AG04449 (cell line): Measurements from ENCODE around the gene ADGRV1.

Source experiments
- CTCF ChIA-PET: fragments of 350-600 bp; formaldehyde crosslinking; extraction: SDS; loops from one replicate; lab custom pipeline; 2021; ENCODE audit warnings: antibody characterized with exemption; lab: Yijun Ruan, JAX
- POLR2A ChIA-PET: fragments of 400-600, 350-600 bp; formaldehyde crosslinking; extraction: SDS; loops from one replicate; lab custom pipeline; 2020; ENCODE audit warnings: antibody characterized with exemption, inconsistent platforms; lab: Yijun Ruan, JAX
- DNase-seq: peaks from one replicate; pipeline ENCODE4 v3.0.0-alpha.2; 2010; ENCODE audit warnings: low read depth, low spot score
- H3K4me3 ChIP-seq: 2 replicates; pipeline ENCODE4 v1.5.1; 2011; ENCODE audit warnings: low read depth, mild to moderate bottlenecking, control low read depth, low read length
- CTCF ChIP-seq: IDR thresholded peaks from one replicate; pipeline ENCODE4 v1.5.1; 2011; ENCODE audit warnings: mild to moderate bottlenecking, moderate library complexity, low read length, control low read depth, inconsistent platforms; ENCODE audit not compliant: insufficient read depth; ENCODE audit errors: missing control alignments

ADGRV1 gene

GRCh38 chr5:90558344-90559192 lies at the start of gene ADGRV1:
Gene ADGRV1, plus strand, starts transcription at chr5:90558797. Its CDS starts 99 bp downstream, at chr5:90558896.
- no peak for TF ChIP-seq CTCF
- ChIA-PET POLR2A (no interaction called here), CTCF (no interaction called here)
- H3K4me3 ChIP-seq, result peak within 1 kb of the TSS; percentile 12; the same call in 1 of the 2 replicates
- DNase-seq, result no peak

GRCh38 chr5:90510438-90510837 lies 48.2 kb upstream of the ADGRV1 start:
- CTCF ChIA-PET, result interaction anchor here (0.6 to 0.8 kb wide), 2 partner anchors 10 to 95 kb away, joined by 3 read pairs; no protein-coding TSS in a partner anchor
- no peak for DNase-seq
- POLR2A ChIA-PET, result no interaction called here
- no peak for TF ChIP-seq CTCF
- H3K4me3 ChIP-seq, result no peak overlapping the region

- no peak for DNase-seq
- ChIA-PET CTCF (no interaction called here), POLR2A (no interaction called here)
- no peak for TF ChIP-seq CTCF
- H3K4me3 ChIP-seq, result no peak overlapping the region
Observed at GRCh38 chr5:90514520-90514919, 44.1 kb upstream of the ADGRV1 start.

- CTCF ChIA-PET, result no interaction called here
- no peak for DNase-seq
- TF ChIP-seq CTCF, result no peak
- POLR2A ChIA-PET, result no interaction called here
- H3K4me3 ChIP-seq, result no peak overlapping the region
Observed at GRCh38 chr5:90518661-90519060, 39.9 kb upstream of the ADGRV1 start.

- H3K4me3 ChIP-seq, result no peak overlapping the region
- DNase-seq, result no peak
- ChIA-PET CTCF (no interaction called here), POLR2A (no interaction called here)
- TF ChIP-seq CTCF, result no peak
Observed at GRCh38 chr5:90519081-90519480, 39.5 kb upstream of the ADGRV1 start.

- peak overlapping the region; percentile 96 for H3K4me3 ChIP-seq
- no peak for DNase-seq
- ChIA-PET CTCF (interaction anchor here (0.6 to 3.8 kb wide), 8 partner anchors 8 to 142 kb away, joined by 3 to 112 read pairs (median 4); partner anchors contain the start of genes MBLAC2 and POLR3G), POLR2A (interaction anchor here (0.7 kb wide), 1 partner anchor 856 kb away, joined by 3 read pairs; no protein-coding TSS in a partner anchor)
- no peak for TF ChIP-seq CTCF
Observed at GRCh38 chr5:90528601-90529193, 29.9 kb upstream of the ADGRV1 start.
